ENCODE data around the gene ZNF385D. TPM values are rescaled to one million over a fixed set of nuclear protein-coding genes. Genes with fewer than 3 reads are reported as not detected.

ZNF385D gene
- total and polyA plus RNA-seq, 2 experiments from 2014 or later, result 2.7 to 12.3 TPM

DNA sequence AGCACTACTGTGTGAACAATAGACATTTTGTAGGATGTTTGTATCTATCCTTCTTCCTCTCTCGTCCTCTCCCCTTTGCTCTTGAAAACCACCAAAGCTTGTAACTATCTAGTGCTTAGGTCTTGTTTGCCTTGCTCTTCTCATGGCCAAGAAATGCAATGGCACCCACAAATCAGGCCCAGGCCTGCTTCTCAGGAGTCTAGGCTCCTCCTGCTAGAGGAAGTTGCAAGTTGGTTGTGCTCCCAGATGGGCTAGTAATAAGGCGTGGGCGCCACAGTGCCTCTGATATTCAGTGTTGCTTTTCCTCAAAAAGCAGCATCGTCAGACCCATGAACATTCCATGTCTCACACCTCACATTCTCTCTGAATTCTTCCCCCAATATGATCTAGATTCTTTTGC lies 28.7 kb downstream of the ZNF385D start:
- TF ChIP-seq, protein P1, sequence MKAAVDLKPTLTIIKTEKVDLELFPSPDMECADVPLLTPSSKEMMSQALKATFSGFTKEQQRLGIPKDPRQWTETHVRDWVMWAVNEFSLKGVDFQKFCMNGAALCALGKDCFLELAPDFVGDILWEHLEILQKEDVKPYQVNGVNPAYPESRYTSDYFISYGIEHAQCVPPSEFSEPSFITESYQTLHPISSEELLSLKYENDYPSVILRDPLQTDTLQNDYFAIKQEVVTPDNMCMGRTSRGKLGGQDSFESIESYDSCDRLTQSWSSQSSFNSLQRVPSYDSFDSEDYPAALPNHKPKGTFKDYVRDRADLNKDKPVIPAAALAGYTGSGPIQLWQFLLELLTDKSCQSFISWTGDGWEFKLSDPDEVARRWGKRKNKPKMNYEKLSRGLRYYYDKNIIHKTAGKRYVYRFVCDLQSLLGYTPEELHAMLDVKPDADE (IDR thresholded peaks at IDR 0.05), result no peak
- TF ChIP-seq, protein P2, sequence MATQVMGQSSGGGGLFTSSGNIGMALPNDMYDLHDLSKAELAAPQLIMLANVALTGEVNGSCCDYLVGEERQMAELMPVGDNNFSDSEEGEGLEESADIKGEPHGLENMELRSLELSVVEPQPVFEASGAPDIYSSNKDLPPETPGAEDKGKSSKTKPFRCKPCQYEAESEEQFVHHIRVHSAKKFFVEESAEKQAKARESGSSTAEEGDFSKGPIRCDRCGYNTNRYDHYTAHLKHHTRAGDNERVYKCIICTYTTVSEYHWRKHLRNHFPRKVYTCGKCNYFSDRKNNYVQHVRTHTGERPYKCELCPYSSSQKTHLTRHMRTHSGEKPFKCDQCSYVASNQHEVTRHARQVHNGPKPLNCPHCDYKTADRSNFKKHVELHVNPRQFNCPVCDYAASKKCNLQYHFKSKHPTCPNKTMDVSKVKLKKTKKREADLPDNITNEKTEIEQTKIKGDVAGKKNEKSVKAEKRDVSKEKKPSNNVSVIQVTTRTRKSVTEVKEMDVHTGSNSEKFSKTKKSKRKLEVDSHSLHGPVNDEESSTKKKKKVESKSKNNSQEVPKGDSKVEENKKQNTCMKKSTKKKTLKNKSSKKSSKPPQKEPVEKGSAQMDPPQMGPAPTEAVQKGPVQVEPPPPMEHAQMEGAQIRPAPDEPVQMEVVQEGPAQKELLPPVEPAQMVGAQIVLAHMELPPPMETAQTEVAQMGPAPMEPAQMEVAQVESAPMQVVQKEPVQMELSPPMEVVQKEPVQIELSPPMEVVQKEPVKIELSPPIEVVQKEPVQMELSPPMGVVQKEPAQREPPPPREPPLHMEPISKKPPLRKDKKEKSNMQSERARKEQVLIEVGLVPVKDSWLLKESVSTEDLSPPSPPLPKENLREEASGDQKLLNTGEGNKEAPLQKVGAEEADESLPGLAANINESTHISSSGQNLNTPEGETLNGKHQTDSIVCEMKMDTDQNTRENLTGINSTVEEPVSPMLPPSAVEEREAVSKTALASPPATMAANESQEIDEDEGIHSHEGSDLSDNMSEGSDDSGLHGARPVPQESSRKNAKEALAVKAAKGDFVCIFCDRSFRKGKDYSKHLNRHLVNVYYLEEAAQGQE (IDR thresholded peaks at IDR 0.05; ENCODE audit: unreplicated experiment), result no peak
- TF ChIP-seq ZNF114 (CRISPR knock-in tag; IDR thresholded peaks at IDR 0.05), result no peak
- TF ChIP-seq ZNF331 (CRISPR knock-in tag; IDR thresholded peaks at IDR 0.05; ENCODE audit: low read depth), result no peak
- no peak for TF ChIP-seq CREB1 (CRISPR knock-in tag; IDR thresholded peaks at IDR 0.05; ENCODE audit: low read depth)
- no peak for TF ChIP-seq POLR2AphosphoS5 (IDR thresholded peaks at IDR 0.05; ENCODE audit: low read depth)
- Mint-ChIP-seq H3K27ac (no peak overlapping the region), H3K27me3 (ENCODE audit: insufficient read depth, low read depth, poor library complexity) (peaks cover 2% of the 10 kb centered on the region), H3K36me3 (ENCODE audit: low read depth) (no peaks in the 10 kb centered on the region), H3K4me1 (peaks cover 24% of the 10 kb centered on the region), H3K9me3 (no peaks in the 10 kb centered on the region; the same call in 2 of the 3 replicates), H3K4me3 (no peak overlapping the region)
- peaks cover 14% of the 10 kb centered on the region for H3K9me2 ChIP-seq (ENCODE audit: insufficient read depth)
- no peak overlapping the region for H3K27ac ChIP-seq (ENCODE audit: low read depth)
- no peak for ATAC-seq
- H3K79me2 ChIP-seq (replicated peaks; ENCODE audit: insufficient read depth), result no peaks in the 10 kb centered on the region; the same call in 1 of the 2 replicates
- no peak for DNase-seq (ENCODE audit: low spot score)
- H3K4me2 ChIP-seq, result no peak overlapping the region
- H3K4me1 ChIP-seq (ENCODE audit: insufficient read depth), result peaks cover 24% of the 10 kb centered on the region
- no peaks in the 10 kb centered on the region for H3K27me3 ChIP-seq (ENCODE audit: insufficient read depth)
- no peak overlapping the region for H3K4me3 ChIP-seq
- no peak overlapping the region for H2AFZ ChIP-seq
- no peaks in the 10 kb centered on the region for H3K36me3 ChIP-seq (ENCODE audit: insufficient read depth)
- H4K20me1 ChIP-seq (replicated peaks; ENCODE audit: insufficient read depth), result no peaks in the 10 kb centered on the region
- no peaks in the 10 kb centered on the region for H3F3A ChIP-seq (replicated peaks; ENCODE audit: low read depth)

- H3K79me2 ChIP-seq (replicated peaks; ENCODE audit: insufficient read depth), result no peaks in the 10 kb centered on the region; the same call in 1 of the 2 replicates
- H2AFZ ChIP-seq, result no peak overlapping the region
- Mint-ChIP-seq H3K9me3 (peaks cover 8% of the 10 kb centered on the region; the same call in 2 of the 3 replicates), H3K4me1 (peaks cover 24% of the 10 kb centered on the region), H3K36me3 (ENCODE audit: low read depth) (peaks cover 10% of the 10 kb centered on the region; the same call in 2 of the 3 replicates), H3K27me3 (ENCODE audit: insufficient read depth, low read depth, poor library complexity) (peaks cover 2% of the 10 kb centered on the region), H3K4me3 (peak overlapping the region; percentile 5; the same call in 1 of the 3 replicates), H3K27ac (peak overlapping the region; percentile 18)
- peaks cover 16% of the 10 kb centered on the region for H3K9me2 ChIP-seq (ENCODE audit: insufficient read depth)
- H3K4me2 ChIP-seq, result peak overlapping the region; percentile 66
- DNase-seq (ENCODE audit: low spot score), result peak; percentile 37
- no peaks in the 10 kb centered on the region for H3F3A ChIP-seq (replicated peaks; ENCODE audit: low read depth)
- H3K4me1 ChIP-seq (ENCODE audit: insufficient read depth), result peaks cover 24% of the 10 kb centered on the region
- H4K20me1 ChIP-seq (replicated peaks; ENCODE audit: insufficient read depth), result no peaks in the 10 kb centered on the region
- peak overlapping the region; percentile 43; the same call in 1 of the 2 replicates for H3K27ac ChIP-seq (ENCODE audit: low read depth)
- TF ChIP-seq, protein P3, sequence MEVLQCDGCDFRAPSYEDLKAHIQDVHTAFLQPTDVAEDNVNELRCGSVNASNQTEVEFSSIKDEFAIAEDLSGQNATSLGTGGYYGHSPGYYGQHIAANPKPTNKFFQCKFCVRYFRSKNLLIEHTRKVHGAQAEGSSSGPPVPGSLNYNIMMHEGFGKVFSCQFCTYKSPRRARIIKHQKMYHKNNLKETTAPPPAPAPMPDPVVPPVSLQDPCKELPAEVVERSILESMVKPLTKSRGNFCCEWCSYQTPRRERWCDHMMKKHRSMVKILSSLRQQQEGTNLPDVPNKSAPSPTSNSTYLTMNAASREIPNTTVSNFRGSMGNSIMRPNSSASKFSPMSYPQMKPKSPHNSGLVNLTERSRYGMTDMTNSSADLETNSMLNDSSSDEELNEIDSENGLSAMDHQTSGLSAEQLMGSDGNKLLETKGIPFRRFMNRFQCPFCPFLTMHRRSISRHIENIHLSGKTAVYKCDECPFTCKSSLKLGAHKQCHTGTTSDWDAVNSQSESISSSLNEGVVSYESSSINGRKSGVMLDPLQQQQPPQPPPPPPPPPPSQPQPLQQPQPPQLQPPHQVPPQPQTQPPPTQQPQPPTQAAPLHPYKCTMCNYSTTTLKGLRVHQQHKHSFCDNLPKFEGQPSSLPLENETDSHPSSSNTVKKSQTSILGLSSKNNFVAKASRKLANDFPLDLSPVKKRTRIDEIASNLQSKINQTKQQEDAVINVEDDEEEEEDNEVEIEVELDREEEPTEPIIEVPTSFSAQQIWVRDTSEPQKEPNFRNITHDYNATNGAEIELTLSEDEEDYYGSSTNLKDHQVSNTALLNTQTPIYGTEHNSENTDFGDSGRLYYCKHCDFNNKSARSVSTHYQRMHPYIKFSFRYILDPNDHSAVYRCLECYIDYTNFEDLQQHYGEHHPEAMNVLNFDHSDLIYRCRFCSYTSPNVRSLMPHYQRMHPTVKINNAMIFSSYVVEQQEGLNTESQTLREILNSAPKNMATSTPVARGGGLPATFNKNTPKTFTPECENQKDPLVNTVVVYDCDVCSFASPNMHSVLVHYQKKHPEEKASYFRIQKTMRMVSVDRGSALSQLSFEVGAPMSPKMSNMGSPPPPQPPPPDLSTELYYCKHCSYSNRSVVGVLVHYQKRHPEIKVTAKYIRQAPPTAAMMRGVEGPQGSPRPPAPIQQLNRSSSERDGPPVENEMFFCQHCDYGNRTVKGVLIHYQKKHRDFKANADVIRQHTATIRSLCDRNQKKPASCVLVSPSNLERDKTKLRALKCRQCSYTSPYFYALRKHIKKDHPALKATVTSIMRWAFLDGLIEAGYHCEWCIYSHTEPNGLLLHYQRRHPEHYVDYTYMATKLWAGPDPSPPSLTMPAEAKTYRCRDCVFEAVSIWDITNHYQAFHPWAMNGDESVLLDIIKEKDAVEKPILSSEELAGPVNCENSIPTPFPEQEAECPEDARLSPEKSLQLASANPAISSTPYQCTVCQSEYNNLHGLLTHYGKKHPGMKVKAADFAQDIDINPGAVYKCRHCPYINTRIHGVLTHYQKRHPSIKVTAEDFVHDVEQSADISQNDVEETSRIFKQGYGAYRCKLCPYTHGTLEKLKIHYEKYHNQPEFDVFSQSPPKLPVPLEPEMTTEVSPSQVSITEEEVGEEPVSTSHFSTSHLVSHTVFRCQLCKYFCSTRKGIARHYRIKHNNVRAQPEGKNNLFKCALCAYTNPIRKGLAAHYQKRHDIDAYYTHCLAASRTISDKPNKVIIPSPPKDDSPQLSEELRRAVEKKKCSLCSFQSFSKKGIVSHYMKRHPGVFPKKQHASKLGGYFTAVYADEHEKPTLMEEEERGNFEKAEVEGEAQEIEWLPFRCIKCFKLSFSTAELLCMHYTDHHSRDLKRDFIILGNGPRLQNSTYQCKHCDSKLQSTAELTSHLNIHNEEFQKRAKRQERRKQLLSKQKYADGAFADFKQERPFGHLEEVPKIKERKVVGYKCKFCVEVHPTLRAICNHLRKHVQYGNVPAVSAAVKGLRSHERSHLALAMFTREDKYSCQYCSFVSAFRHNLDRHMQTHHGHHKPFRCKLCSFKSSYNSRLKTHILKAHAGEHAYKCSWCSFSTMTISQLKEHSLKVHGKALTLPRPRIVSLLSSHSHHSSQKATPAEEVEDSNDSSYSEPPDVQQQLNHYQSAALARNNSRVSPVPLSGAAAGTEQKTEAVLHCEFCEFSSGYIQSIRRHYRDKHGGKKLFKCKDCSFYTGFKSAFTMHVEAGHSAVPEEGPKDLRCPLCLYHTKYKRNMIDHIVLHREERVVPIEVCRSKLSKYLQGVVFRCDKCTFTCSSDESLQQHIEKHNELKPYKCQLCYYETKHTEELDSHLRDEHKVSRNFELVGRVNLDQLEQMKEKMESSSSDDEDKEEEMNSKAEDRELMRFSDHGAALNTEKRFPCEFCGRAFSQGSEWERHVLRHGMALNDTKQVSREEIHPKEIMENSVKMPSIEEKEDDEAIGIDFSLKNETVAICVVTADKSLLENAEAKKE (CRISPR knock-in tag; IDR thresholded peaks at IDR 0.05), result 0 out of 2 replicates have a peak, but pooled peaks have one; percentile 50
- no peak; the same call in 1 of the 2 replicates for TF ChIP-seq ZNF114 (CRISPR knock-in tag; IDR thresholded peaks at IDR 0.05)
- TF ChIP-seq EZH2 (IDR thresholded peaks at IDR 0.05; ENCODE audit: low read depth, unreplicated experiment), result no peak
- peak; percentile 92 for ATAC-seq
- H3K4me3 ChIP-seq, result no peak overlapping the region; the same call in 1 of the 2 replicates
- no peaks in the 10 kb centered on the region for H3K36me3 ChIP-seq (ENCODE audit: insufficient read depth)
- no peaks in the 10 kb centered on the region for H3K27me3 ChIP-seq (ENCODE audit: insufficient read depth)
Observed at GRCh38 chr3:21718943-21719591, 31.9 kb downstream of the ZNF385D start.

Measured in GM23338 (cell line).